GM11168 (cell line): Measurements from ENCODE around the gene PSMB10.
"Not testable (repeated sequence)": the region's sequence is repeated elsewhere in the genome, so short reads cannot be mapped to it uniquely, and the experiment has no call there.

ENCODE experiments used
- in situ Hi-C: fragments of 300-500 bp; cut with MboI; formaldehyde crosslinking; loops from one replicate; pipeline ENCODE4 v1.12.0; 2022; ENCODE audit warnings: low sequenced_read_pairs; ENCODE audit not compliant: unreplicated experiment

Gene PSMB10

DNA sequence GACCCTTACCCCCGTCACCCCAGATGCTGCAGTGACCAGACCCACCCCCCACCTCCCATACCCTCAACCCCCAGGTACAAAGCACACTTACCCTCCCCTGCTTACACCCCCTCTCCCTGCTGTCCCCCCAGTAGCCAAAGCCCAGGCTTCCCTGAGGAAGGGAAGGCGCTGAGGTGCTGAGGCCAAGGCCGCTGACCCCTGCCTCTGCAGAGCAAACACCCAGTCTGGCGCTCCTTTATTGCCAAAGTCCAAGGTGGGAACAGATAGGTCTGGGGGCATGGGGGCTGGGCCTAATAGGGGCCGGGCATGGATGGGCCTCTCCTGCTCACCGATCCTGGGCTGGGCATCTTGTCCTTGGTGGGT, 6.6 kb upstream of the PSMB10 start:
- in situ Hi-C loops, result no loop called here

DNA sequence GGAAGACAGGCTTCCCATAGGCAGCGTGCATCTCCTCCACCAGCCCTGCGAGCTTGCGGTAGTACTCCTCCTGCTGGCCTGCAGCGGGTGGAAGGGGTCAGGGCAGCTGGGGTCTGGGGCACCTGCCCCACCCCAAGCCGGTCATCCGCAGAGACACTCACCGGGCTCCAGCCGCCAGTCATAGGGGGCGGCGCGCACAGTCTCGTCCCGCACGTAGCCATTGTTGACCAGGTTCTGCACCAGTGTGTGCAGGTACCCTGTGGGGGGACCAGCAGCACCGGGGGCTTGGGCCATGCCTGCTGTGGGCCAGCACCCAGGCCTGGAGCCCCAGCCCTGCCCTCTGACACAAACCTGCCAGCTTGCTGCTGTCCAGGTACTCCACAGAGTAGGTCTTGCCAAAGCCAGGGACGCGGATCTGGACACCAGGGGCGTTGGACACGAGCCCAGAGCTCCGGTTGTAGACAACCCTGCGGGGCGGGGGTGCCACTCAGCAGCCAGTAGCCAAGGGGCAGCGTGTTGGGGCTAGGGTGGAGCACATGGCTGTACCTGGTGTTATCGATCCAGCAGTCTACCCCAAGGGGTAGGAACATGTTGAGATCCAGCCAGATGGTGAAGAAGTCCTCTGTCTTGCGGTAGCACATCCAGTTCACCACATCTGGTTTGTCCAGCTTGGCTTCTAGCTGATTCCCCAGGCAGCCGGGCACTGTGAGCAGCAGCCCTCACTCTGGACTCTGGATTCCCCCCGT, 6.0 kb upstream of the PSMB10 start:
- in situ Hi-C loops, result no loop called here

DNA sequence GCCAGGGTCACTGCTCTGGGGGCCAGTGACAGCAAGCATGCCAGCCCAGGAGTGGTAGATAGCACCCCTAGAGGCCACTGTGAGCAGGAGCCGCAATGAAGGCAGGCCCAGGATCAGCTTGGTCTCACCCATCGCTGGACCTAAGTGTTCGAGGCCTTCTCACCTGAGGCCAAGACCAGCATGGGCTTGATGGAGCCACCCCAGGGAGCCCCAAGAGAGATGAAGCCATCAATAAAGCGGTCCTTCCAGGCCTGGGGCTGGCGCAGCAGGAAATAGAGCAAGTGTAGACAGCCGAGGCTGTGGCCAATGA, 5.5 kb upstream of the PSMB10 start:
- in situ Hi-C loops, result no loop called here

DNA sequence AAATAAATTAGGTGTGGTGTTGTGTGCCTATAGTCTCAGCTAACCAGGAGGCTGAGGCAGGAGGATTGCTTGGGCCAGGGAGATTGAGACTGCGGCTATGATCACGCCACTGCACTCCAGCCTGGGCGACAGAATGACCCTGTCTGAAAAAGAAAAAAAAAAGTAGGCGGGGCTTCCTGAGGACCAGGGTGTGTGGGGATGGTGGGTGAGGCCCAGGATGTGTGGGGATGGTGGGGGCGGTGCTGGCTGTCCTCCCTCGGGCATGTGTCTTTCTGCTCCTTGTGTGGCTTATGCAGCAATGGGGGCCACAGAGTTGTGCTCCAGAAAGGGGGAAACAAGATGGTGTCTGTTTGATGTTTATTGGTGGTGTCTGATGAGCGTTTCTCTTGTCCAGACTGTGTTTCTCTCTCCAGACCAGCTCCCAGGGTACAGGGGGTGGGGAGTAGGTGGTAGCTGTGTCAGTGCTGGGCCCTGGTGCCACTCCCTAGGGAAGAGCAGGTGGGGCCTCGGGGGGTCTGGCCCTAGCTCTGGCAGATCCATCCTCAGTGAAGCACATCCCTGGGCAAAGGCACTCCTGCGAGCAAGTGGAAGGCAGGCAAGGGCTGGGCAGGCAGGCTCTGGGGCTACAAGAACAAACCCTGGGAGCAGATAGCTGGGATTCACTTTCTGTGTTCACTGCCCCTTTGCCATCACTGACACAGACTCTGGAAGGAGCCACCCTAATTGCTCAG, 5.0 kb upstream of the PSMB10 start:
- in situ Hi-C loops, result no loop called here

DNA sequence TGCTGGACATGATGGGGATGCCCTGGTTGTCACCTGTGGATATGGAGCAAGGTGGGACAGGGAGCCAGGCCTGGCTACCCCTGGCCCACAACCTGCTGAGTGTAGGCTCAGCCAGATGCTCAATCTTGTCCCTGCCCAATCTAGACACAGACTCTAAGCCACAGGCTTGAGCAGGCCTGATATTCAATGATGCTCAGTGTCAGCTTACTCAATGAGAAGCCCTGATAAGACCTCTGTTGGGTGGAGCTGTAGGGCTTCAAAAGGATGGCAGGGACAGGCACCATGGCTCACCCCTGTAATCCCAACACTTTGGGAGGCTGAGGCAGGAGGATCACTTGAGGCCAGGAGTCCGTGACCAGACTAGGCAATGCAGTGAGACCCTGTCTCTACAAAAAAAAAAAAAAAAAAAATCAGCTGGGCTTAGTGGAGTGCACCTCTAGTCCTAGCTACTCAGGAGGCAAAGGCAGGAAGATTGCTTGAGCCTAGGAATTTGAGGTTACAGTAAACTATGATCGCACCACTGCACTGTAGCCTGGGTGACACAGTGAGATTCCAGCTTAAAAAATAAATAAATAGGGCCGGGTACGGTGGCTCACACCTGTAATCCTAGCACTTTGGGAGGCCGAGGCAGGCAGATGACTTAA, 3.9 kb upstream of the PSMB10 start:
- in situ Hi-C loops, result no loop called here

DNA sequence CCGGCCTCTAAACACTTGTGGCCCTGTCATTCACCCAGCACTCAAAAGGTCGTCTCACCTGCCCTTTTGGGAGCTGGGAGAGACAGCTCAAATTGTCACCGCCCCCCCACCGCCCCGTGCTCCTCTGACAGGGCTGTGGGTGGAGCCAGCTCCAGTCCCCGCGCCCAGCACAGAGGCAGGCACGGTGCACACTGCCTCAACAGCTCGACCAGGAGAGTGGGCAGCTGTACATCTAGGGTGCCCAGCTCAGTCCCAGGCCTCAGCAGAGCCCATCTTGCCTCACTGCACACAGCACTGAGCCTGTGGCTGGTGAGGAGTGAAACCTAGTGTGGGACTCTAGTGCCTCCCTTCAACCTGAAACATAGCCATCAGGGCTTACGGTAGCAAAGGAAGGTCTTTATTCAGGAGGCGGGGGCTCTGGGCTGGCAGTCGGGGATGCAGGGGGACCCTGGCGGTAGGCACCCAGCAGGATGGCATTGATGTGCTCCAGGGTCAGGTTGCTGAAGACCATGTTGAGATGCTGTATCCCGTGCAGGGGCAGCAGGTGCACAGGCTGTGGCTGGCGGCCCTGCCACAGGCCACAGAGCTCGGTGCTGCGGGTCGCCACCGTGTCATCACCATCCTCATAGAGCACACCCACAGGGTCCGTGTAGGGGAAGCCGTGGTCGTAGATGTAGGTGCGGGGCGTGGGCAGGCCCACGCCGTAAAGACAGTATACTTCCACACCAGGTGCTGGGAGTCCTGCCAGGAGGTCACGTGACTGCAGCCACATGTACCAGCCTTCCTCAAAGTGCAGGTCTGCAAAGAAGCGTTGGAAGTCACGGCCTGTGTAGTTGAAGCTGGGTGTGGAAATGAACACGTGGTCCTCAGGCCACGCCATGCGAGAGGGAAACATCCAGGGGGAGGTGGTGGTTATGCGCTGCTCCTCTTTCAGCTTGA, 3.1 kb upstream of the PSMB10 start:
- in situ Hi-C loops, result no loop called here

DNA sequence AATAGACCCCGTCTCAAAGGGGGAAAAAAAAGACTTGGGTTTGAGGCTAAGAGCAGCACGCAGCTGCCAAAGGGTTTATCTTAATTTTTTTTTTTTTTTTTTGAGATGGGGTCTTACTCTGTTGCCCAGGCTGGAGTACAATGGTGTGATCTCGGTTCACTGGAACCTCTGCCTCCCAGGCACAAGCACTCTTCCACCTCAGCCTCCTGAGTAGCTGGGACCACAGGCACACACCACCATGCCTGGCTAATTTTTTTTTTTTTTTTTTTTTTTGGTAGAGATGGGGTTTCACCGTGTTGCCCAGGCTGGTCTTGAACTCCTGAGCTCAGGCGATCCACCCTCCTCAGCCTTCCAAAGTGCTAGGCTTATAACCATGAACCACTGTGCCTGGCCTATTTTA, 1.1 kb upstream of the PSMB10 start:
- in situ Hi-C loops, result not testable (repeated sequence)

DNA sequence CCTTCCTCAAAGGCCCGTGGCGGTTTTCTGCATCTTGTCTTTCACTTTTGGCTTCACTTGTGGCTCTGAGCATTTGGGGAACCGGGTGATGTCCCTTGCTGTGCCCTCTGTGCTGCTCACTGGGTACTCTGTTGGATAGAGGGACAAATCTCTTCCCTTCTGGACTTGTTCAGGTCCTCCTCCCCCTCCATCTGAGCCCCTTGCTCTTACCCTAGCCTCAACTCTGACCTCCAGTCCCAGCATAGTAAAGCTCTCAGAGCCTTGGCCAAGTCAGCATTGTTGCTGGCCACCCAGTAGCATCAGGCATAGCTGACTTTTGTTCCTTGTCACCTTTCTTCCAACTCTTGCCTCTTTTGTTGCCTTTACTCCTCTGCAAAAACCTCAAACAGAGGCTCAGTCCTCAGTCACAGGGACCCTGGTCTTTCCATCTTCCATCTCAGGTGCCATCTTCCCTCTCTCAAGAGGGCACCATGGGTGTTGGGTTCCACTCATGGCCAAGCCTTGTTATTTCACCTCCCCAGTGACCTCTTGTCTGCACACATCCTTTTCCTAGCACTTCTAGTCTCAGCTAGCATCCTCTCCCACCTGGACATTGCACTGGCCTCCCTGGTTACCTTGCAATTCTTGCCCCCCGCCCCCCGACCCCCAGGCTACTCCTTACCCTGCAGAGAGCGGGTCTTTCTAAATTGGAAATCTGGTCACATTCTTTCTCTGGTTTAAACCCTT, 393 bp upstream of the PSMB10 start:
- in situ Hi-C loops, result no loop called here

DNA sequence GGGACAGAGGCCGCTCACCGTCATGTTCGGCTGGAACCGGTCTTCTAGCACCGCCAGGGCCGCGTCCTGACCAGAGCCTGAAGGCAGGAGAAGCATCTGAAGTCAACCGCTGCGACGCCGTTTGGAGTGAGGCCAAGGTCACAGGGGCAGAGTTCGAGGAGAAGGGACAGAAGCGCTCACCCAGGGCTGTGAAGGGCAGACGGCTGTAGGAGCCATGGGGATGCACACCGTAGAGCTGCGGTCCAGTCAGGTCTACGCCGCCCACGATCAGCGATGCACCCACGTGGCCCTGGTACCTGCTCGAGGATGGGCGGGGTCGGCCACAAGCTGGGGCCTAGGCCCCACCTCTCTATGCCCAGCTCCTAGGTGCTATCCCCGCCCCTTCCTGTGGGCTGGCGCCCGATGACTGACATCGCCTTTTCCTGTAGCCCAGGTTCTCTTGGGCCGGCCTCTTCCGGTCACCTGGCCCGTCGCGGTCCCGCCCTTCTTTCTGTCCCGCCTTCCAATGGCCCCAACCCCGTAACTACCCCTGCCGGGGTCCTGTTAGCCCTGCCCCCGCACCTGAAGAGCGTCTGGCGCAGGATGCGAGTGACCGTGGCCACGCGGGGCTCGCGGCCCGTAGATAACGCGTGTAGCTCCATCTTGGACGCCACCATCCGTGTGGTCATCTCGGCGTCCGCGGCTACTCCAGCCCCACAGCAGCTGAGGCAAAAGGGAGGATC, 1.1 kb downstream of the PSMB10 start:
- in situ Hi-C loops, result no loop called here

DNA sequence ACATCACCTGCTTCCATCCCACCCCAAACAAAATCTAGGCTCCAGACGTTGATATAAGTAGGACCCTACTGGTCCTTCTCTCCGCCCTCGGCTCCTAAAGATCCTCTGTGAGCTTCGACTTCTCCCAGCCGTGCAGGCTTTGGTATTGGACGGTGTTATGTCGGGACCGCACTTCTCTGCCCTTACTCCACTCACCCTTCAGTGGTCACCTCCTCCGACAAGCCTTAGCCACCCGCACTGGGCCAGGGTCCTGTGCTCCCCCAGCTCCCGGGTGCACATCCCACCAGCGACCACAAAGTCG, 1.6 kb downstream of the PSMB10 start:
- in situ Hi-C loops, result no loop called here

DNA sequence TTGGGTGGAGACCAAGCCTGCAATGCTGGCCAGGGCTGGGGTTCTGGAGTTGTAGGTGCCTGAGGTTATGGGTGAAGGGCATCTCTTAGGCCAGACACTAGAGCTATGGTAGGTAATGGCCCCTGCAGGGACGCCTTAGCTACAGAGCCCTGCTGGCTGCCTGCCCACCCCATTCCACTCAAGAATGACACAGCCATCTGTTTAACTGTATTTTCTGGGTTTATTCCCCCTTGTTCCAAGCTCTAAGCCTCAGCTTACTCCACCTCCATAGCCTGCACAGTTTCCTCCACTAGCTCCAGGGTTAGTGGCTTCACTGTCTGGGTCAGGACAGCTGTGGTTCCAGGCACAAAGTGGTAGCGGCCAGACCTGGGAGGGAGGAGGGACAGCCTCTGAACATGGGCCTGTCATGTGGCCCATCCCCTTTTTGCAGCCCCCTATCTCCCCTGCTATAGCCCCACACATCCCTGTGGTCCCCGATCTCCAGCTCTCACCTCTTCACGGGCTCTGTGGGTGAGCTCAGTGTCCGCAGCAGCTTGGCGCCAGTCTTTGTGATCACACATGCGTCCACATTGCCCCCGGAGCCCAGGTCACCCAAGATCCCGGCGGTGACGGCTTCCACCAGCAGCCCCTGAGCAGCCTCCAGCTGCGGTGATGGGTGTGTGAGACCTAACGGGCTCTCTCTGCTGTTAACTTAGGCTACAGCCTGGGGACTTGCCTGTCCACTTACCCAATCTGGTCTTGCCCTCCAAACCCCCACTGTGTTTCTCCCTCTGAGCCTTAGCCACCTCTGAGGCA, 2.1 kb downstream of the PSMB10 start:
- in situ Hi-C loops, result no loop called here

DNA sequence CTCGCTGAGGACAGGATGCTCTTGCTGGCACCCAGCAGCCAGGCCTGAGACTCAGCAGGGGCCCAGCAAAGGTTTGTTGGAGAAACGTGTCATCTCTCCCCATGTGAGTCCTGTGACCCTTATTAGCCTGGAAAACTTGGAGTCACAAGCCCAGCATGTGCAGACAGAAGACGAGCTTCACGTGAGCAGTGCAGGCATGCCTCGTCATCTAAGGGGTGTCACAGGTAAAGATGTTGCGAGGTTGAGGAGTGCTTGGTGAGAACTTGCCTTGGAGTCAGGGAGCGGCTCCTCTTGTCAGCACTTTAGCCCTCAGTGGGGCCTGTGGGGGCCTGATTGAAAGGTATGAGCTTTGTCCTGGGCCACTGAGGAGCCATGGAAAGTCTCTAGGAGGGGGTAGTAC, 2.8 kb downstream of the PSMB10 start:
- in situ Hi-C loops, result no loop called here

DNA sequence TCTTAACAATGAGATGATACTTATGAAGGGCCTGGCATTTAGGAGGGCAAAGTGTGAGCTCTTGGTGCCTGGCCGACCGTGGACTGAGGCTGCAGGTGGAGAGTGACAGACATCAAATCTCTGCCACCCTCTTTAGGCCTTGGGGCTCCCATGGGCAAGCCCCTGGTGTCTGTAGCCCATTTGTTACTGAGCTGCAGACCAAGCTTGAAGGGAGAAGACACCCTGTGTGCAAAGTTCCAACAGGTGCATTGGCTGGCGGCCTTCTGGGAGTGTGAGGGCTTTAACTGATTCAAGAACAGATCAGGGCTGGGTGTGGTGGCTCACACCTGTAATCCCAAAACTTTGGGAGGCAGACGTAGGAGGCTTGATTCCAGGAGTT, 4.2 kb downstream of the PSMB10 start:
- in situ Hi-C loops, result no loop called here

DNA sequence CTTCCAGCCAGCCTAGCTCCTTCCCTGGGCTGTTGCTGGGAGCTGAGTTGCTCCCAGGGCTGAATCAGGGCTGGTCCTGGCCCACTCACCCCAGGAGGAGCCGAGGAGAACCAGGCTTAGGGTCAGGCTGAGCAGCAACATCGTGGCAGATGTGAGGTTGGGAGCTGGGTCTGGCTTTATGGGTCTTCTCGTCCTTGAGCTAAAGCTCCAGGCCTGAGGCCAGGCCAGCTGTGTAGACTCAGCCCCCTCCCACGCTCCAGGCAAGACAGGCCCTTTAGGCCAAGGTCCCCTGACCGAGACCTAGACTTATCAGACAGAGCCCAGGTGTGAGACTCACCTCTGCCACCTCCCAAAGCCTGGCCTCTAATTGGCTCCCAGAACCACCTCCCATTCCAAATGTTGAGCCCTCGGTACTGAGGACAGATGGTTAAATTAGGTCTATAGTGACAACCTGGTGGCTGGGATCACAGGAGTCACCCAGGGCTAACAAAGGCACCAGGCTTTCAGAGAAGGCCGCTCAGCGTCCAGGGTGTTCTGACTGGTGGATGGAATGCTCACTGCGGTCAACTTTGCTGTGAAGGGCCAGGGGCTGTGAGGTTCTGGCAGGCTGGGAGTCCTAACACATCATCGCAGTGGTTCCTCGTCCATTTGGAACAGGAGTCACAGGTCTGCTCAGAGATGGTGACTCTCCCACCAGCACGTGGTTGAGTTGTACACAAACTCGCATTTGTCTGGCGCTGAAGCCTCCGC, 4.8 kb downstream of the PSMB10 start, which contains the start of gene CTRL:
CTRL (minus strand) TSS at position 151 of the 750 bp plus-strand sequence; CDS start at position 141, 10 bp downstream.
- in situ Hi-C loops, result no loop called here

DNA sequence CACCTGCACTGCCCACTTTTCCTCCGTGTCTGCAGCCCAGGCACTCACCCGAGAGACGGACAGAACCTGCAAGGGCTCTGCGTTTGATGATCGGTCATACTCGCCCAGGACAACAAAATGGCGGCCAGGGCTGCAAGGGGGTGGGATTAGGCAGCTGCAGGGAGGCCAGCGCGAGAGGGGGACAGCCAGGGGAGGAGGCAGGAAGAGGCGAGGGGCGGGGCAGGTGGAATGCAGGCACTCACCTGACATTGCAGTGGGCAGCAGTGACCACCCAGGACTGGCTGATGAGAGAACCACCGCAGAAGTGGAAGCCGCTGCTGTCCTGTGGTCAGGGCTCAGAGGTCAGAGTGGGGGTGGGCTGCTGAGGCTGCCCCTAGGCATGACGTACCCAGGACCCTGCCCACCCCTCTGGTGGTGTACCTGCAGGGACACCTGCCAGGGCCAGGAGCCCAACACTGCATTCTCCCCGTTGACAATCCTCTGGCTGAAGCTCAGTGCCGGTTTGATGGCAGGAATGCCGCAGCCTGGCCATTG, 5.9 kb downstream of the PSMB10 start:
- in situ Hi-C loops, result no loop called here

DNA sequence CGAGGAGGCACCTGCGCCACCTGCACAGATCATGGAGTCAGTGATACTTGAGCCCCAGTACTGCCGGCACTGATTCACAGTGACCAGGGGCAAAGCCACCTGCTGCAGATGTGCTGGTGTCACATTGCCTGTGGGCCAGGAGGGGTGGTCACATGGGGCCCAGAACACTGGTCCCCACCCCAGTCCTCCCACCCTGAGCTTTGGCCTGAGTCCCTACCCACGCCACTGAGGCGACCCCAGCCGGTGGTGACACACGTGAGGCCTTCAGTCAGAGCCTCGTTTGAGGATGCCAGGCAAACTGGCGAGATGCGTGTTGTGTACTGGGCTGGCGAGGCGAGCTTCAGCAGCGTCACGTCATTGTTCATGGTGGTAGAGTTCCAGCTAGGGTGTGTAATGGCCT, 6.5 kb downstream of the PSMB10 start:
- in situ Hi-C loops, result no loop called here

DNA sequence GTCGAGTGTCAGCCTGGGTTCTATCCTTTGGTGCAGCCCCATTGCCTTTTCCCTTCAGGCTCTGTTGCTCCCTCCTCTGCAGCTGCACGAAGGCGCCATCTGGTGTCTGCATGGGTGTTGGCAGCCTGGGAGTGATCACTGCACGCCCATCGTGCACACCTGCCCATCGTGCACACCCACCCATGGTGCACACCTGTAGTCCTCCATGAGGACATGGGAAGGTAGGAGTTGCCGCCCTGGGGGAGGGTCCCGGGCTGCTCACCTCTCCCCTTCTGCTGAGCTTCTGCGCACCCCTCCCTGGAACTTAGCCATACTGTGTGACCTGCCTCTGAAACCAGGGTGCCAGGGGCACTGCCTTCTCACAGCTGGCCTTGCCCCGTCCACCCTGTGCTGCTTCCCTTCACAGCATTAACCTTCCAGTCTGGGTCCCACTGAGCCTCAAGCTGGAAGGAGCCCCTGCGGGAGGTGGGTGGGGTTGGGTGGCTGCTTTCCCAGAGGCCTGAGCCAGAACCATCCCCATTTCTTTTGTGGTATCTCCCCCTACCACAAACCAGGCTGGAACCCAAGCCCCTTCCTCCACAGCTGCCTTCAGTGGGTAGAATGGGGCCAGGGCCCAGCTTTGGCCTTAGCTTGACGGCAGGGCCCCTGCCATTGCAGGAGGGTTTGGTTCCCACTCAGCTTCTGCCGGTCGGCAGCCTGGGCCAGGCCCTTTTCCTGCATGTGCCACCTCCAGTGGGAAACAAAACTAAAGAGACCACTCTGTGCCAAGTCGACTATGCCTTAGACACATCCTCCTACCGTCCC, 7.9 kb downstream of the PSMB10 start:
- in situ Hi-C loops, result no loop called here
